Left ventricle myocardium superior (tissue), 1 donor: ENCODE measurements around the gene PTPRN2. TPM values are rescaled to one million over a fixed set of nuclear protein-coding genes. Genes with fewer than 3 reads are reported as not detected.
"Not testable (repeated sequence)": the region's sequence is repeated elsewhere in the genome, so short reads cannot be mapped to it uniquely, and the experiment has no call there.

Experiments
- ATAC-seq: fragments of 200-7000 bp; cut with Tn5 transposase; one replicate; pipeline ENCODE4 v1.9.1; 2020; ENCODE audit warnings: mild to moderate bottlenecking, moderate library complexity
- DNase-seq: peaks from one replicate; pipeline ENCODE4 v3.0.0-alpha.2; 2020
- intact Hi-C: fragments of 100-400 bp; cut with micrococcal nuclease; formaldehyde crosslinking; loops from one replicate; pipeline ENCODE4 v1.11.0; 2022
- total RNA-seq: library from RNA; stranded (reverse); fragmentation: NEBNext Ultra II Directional; extraction: Animal tissue kit (Norgen Biotek cat#: 25700); gene quantifications from one replicate; pipeline ENCODE4 v1.2.1, GENCODE V29; 2021
- donor health status: DM: no; HTN: yes; CAD: no; lungs with severe emphysema.

The PTPRN2 gene
- total RNA-seq, 1 donor from 2014 or later, result 1.3 TPM

- no peak for DNase-seq
- intact Hi-C loops, result no loop called here
- no peak for ATAC-seq
Measured at GRCh38 chr7:158458716-158459282, 128.8 kb downstream of the PTPRN2 start.

DNA sequence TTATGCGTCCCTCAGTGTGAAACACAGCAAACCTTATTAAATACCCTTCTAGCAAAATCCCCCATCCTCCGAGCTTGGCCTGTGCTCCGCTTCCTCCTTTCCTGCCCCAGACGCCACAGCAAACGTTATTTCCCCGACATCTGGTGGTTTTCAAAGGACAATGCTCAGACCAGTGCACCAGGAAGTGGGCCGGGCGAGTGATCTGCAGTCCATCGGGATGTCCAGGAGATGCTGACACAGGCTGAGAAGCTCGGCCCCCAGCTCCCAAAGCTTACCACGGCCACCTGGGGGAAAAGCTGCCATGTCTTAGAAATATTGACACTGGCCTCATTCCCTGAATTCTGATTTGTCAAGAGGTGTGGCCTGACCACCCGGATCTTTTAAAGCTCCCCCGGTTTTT lies 129.5 kb downstream of the PTPRN2 start:
- no peak for ATAC-seq
- DNase-seq, result no peak
- intact Hi-C loops, result no loop called here

DNA sequence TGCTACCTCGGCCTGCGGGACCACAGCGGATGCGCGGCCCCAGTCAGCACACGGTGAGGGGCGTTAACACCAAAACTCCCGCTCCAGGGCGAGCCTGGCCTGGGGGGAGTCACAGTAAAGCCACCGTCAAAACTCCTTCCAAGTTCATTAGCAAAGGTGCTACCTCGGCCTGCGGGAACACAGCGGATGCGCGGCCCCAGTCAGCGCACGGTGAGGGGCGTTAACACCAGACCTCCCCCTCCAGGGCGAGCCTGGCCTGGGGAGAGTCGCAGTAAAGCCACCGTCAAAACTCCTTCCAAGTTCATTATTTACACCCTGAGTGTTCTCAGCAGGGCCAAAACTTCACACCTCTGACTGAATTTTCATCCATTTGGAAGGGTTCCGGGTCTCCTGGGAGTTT lies 130.0 kb downstream of the PTPRN2 start:
- intact Hi-C loops, DNase-seq, ATAC-seq: not testable (repeated sequence)

GRCh38 chr7:158454631-158455030 lies 133.0 kb downstream of the PTPRN2 start:
- no peak for DNase-seq
- intact Hi-C loops, result no loop called here
- no peak for ATAC-seq

- intact Hi-C loops, result no loop called here
- ATAC-seq (no peak), DNase-seq (no peak)
Measured at GRCh38 chr7:158453663-158454062, 134.0 kb downstream of the PTPRN2 start.

- ATAC-seq (no peak), DNase-seq (no peak)
- intact Hi-C loops, result no loop called here
Measured at GRCh38 chr7:158452331-158452730, 135.3 kb downstream of the PTPRN2 start.

DNA sequence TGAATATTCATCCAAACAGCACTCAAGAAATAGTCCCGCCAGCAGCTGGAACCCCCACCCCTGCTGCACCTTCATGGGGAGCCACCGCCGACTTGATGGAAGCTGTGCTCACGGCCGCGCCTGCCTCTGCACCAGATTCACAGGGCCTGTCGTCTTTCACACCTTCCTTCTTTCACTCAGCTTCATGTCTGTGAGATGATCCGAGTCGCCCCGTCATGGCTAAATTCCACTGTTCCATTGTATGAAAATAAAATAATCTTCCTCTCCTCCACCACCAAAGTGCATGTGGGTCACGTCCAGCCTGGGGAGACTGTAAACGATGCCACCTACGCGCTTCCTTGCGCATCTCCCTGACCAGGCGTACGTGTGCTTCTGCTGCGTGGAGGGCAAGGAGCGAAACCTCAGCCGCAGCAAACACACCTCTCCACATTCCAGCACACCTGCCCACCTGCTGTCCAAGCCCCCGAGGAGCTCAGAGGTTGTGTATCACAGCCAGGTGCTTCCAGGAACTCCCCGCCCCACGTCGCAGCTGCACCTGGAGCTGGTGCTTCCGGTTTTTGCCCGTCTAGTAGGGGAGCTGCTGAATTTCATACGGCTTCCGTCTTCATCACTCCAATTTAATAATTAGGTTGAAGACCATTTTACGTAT lies 137.0 kb downstream of the PTPRN2 start:
- ATAC-seq (no peak), DNase-seq (no peak)
- intact Hi-C loops, result no loop called here

DNA sequence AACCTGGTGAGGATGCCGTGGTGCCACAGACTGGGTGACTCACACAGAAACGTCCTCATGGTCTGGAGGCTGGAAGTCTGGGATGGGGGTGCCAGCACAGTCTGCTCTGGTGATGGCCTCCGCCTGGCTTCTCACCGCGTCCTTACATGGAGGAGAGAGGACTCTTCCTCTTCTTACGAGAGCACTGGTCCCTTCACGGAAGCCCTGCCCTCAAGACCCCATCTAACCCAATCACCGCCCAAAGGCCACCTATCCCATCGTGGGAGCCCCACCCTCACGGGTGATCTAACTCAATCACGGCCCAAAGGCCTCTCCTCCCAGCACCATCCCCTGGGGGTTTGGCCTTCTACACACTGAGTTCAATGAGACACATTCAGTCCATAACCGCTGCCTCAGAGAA lies 137.7 kb downstream of the PTPRN2 start:
- ATAC-seq (no peak), DNase-seq (no peak)
- intact Hi-C loops, result no loop called here

DNA sequence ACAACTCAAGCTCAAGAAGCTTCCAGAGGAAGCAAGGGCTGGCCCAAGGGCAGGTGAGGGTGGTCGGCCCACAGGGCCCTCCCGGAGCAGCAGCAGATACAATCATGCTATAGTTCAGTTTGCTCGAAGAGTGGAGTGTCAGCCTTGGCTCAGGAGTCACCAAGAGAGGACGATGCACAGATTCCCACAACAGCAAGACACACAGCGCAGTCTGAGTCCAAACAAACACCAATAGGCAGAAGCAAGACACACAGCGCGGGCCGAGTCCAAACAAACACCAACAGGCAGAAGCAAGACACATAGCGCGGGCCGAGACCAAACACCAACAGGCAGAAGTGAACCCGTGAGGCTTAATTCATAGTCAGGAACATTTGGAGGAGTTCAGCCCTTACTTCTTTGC lies 138.4 kb downstream of the PTPRN2 start:
- DNase-seq, result no peak
- intact Hi-C loops, result no loop called here

DNA sequence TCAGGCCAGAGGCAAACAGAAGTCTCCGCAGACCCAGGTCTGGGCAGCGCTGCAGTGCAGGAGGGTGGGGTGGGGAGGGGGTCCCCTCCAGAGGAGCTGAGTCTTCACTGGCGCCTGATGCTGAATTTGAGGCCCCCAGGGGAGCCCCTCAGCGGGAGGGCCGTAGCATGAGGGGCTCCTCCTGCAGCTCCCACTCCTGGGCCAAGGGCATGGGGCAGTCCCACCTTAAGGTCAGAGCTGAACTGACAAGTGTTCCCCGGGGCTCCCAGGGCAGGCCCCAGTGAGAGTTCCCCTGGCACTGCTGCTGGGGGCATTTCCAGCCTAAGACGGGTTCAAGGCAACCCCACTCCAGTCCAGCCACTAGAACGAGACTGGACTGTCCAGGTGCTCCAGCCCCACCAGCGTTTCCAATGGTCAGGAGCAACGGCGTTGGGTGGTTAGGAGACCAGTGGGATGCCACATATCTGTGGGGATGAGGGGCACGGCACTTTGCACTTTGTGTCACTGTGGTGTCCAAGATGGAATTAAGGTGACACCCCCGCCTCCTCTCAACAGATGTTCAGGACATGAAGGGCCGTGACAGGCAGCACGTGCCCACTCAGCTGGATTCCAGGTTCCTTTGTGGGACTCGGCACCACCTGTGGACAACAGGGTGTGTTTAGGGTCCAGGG lies 139.1 kb downstream of the PTPRN2 start:
- intact Hi-C loops, result no loop called here
- DNase-seq, result no peak
- no peak for ATAC-seq

More for the DNA sequence above, 138.4 kb downstream of the PTPRN2 start:
- no peak for ATAC-seq

DNA sequence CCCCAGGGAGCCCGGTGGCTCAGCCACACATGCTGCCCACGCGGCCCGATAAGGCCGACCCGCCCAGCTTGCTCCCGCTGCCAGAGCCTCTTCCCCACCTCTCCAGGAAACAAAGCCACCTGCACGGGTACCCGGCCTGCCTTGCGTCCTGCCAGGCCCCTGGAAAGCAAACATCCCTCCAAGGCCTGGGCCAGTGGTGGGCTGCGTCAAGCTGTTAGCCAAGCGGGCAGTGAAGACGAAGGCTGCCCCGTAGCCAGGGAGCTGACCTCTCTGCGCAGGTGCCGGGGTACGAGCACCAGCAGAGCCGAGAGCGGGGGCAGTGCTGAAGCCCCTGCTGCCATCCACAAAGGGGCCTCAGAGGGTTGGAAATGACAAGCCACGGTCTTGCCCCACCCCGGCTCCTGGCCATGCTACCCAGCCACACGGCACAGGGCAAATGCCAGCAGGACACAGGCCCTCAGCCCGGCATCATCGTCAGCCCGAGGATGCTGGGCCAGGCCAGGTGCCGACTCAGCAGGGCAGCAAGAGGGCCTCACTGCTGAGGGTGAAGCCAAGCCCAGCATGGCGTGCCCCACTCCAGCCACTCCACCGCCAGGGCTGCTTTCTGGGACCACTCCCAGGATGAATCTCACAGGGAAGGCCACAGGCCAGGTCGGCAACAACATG lies 140.0 kb downstream of the PTPRN2 start:
- intact Hi-C loops, result no loop called here
- no peak for DNase-seq
- ATAC-seq, result no peak

DNA sequence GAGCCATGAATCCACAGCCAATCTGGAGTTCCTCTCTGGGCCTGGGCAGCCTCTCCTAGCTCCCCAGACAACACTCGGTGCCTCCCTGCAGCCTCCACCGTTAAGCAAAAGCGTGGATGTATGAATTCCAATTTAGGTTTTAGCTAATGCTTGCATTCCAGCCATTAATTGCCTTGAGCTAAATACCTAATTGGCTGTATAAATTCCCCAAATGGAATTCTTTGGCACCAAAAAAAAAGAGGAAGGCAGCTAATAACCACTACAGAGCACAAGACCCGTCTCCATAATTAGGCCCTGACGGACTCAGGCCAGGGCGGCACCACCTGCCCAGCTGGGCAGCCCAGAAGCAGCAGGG lies 140.5 kb downstream of the PTPRN2 start:
- ATAC-seq, result no peak
- DNase-seq, result no peak
- intact Hi-C loops, result no loop called here

DNA sequence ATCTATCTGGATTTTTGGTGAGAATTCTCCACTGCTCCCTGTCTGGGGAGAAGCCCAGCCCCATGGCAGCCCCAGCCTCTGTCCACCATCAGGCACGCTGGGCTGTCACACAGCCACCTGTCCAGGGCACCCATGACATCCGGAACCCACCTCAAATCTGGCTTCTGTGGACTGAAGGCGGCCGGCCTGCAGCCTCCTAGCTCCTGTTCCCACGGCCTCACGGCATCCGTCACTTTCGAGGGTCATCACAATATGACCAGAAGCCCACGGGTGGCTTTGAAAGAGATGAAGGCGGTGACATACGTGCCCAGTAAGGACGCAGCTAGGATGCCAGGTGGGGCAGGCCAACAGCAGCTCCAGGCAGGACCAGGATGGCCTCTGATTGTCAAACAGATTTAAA lies 140.9 kb downstream of the PTPRN2 start:
- ATAC-seq (no peak), DNase-seq (no peak)
- intact Hi-C loops, result no loop called here

- ATAC-seq (no peak), DNase-seq (no peak)
- intact Hi-C loops, result no loop called here
Measured at GRCh38 chr7:158446281-158446680, 141.3 kb downstream of the PTPRN2 start.

DNA sequence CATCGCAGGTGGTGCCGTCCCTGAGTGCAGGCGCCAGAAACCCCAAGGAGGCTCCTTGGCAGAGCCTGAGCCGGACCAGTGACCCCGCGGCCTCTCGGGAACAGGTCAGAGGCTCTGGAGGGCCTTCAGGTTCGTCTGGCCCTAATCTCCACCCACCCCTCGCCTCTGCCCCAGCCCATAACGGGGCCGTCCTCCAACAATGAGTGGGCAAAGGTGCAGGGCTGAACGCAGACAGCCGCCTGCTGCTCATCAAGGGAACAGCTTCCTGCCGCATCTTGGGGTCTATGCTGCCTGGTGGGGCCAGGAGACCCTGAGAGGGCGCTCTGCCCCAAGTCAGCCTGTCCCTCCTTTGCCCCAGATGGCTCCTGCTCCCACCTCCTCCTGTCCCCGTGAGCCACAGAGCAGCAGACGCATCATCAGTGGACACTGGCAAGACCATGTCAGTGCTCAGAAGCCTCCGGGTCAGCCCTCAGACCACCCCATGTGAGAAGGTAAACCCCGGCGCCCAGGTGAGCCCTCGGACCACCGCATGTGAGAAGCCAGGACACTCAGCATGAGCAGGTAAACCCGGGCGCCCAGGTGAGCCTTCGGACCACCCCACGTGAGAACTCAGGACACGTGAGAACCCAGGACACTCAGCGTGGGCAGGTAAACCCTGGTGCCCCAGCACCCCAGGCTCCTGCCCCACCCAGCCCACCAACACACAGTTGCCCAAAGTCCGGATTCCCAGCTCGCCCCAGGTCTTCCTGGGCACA lies 142.0 kb downstream of the PTPRN2 start:
- intact Hi-C loops, result no loop called here
- DNase-seq, result no peak
- no peak for ATAC-seq

DNA sequence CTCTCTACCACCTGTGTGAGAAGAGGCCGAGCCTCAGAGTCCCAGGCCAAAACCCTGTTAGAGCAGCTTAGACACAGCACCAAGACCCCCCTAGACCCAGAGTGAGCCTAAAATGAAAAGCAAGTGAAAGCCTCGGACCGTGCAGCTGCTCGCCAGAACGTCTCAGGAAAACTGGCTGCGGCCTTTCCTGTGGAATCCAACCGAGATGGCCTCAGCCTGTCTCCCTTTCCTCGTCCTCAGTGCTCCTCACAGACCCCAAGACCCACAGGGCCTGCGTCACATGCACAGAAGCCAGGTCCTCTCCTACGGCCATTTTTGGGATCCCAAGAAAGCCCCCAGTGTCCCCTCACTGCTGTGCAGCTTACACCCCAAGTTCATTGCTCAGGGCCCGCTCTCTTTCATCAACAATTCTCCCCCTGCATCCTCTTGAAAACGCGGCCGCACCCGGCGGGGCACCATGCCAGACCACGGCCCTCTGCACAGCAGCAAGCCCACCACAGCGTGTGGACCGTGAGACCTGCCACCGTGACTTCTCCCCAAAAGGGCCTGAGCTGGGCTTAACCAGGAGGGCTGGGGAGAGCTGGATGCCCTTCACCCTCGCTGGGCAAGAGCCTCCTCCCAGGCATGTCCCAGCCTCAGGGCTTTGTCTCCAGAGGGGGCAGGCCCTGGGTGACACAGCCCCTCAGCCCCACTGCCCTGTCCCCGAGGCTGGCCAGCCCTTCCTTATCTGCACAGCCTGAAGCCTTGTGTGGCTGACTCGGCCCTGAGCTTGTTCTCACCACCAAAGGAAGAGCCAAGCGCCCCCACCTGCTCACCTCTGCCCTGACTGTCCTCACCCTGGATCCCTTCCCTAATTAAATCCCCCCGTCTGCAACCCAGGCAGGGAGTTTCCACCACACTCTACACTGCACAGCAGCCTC lies 142.9 kb downstream of the PTPRN2 start:
- intact Hi-C loops, result no loop called here
- ATAC-seq (no peak), DNase-seq (no peak)

DNA sequence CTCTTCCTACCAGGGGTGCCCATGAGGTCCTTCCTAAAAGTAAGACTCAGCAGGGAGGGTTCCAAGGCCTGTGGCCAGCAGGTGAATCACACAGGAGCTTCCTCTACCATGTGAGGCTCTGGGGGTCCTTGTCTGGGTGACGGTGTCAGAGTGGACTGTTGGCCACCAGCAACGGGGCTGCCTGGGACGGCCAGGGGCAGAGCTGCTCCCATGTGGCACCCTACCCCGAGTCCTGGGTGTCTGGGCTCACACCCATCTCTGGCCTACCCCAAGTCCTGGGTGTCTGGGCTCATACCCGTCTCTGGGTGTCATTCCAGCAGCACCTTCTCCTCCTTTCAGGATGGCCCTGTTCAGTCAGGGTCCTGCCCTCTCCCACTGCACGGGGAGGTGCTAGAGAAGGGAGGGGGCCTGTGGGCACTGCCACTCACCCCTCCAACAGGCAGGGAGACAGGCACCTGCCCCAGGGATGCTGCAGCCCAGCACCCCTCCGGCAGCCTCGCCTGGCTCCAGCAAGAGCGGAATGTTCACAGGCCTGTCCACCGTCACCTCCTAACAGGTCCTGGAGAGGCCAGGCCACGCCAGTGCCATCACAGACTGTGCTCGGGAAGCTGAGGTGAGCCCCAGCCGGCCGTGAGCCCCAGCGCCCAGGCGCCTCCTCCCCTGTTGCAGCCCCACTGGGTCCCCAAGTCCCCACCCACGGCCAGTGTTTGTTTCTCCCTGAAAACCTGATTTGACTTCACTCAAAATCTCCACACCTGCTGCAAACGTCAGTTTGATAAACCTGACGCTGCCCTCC lies 143.7 kb downstream of the PTPRN2 start:
- intact Hi-C loops, result no loop called here
- DNase-seq, result no peak
- no peak for ATAC-seq
